Left colon (tissue), 2 donors: ENCODE results near the gene PARP9. TPM values are rescaled to one million over a fixed set of nuclear protein-coding genes. Genes with fewer than 3 reads are reported as not detected.
"Not testable (repeated sequence)": the region's sequence is repeated elsewhere in the genome, so short reads cannot be mapped to it uniquely, and the experiment has no call there.

Experiments used
- ATAC-seq: fragments of 200-7000 bp; cut with Tn5 transposase; one replicate; pipeline ENCODE4 v1.9.1; 2020; ENCODE audit warnings: mild to moderate bottlenecking, moderate library complexity
- DNase-seq, 2 donors: peaks; one replicate each; pipeline ENCODE4 v3.0.0-alpha.2; 2020
- intact Hi-C, 2 donors: fragments of 100-400 bp; cut with DNase I in 1 of 2; cut with micrococcal nuclease in 1 of 2; formaldehyde crosslinking; loops; one replicate each; pipeline versions ENCODE4 v1.11.2 to v1.14.0; 2022; cut with DNase I, micrococcal nuclease
- total RNA-seq, 2 donors: library from RNA; stranded (reverse); fragmentation: NEBNext Ultra II Directional; extraction: Animal tissue kit (Norgen Biotek cat#: 25700); gene quantifications; one replicate each; pipeline ENCODE4 v1.2.1, GENCODE V29; 2021
- donor health status: DM: no; HTN: no; CAD: no.
- donor health status: DM: yes; HTN: yes; CAD: no.

Gene PARP9
- total RNA-seq, 2 donors from 2014 or later: 22.4 to 48.2 TPM

GRCh38 chr3:122536632-122537001, 27.5 kb downstream of the PARP9 start:
- ATAC-seq: no peak
- DNase-seq: no peak
- intact Hi-C loops: no loop called here

- no peak for DNase-seq
- intact Hi-C loops: no loop called here
- no peak for ATAC-seq
Observed at GRCh38 chr3:122535964-122536631, 28.0 kb downstream of the PARP9 start.

- intact Hi-C loops: no loop called here
- DNase-seq: no peak
- ATAC-seq: peak; percentile 39
Observed at GRCh38 chr3:122533931-122534334, 30.2 kb downstream of the PARP9 start.

GRCh38 chr3:122533480-122533879, 30.6 kb downstream of the PARP9 start:
- intact Hi-C loops: no loop called here
- no peak for ATAC-seq
- DNase-seq: no peak

GRCh38 chr3:122530164-122530563, 33.9 kb downstream of the PARP9 start:
- ATAC-seq: no peak

GRCh38 chr3:122523317-122523716, 40.8 kb downstream of the PARP9 start:
- no peak for ATAC-seq
- intact Hi-C loops: no loop called here
- no peak for DNase-seq

More at GRCh38 chr3:122530164-122530563, 33.9 kb downstream of the PARP9 start:
- DNase-seq: no peak
- intact Hi-C loops: no loop called here

- no peak for ATAC-seq
- intact Hi-C loops: no loop called here
Observed at GRCh38 chr3:122520861-122521260, 43.2 kb downstream of the PARP9 start.

GRCh38 chr3:122519693-122520092, 44.4 kb downstream of the PARP9 start:
- no peak for DNase-seq
- ATAC-seq: no peak
- intact Hi-C loops: no loop called here

More at GRCh38 chr3:122520861-122521260, 43.2 kb downstream of the PARP9 start:
- DNase-seq: no peak

- intact Hi-C loops: no loop called here
- DNase-seq (no peak), ATAC-seq (no peak)
Observed at GRCh38 chr3:122516846-122517360, 47.2 kb downstream of the PARP9 start.

- no peak for DNase-seq
- intact Hi-C loops: no loop called here
- ATAC-seq: no peak
Observed at GRCh38 chr3:122515870-122516269, 48.2 kb downstream of the PARP9 start.

- no peak for DNase-seq
- intact Hi-C loops: no loop called here
Observed at GRCh38 chr3:122515020-122515468, 49.1 kb downstream of the PARP9 start.

GRCh38 chr3:122514123-122515019, 49.7 kb downstream of the PARP9 start, which contains the start of gene KPNA1:
TSS of gene KPNA1 (minus strand) at chr3:122514939. CDS start at chr3:122496565, 18,374 bp downstream.
- ATAC-seq: peak; percentile 95
- peak; percentile 84 for DNase-seq
- intact Hi-C loops: no loop called here

More at GRCh38 chr3:122515020-122515468, 49.1 kb downstream of the PARP9 start:
- ATAC-seq: peak; percentile 1

GRCh38 chr3:122513386-122514122, 50.5 kb downstream of the PARP9 start:
- ATAC-seq (no peak), DNase-seq (no peak)
- intact Hi-C loops: no loop called here

GRCh38 chr3:122512284-122512683, 51.8 kb downstream of the PARP9 start:
- no peak for ATAC-seq
- DNase-seq: no peak
- intact Hi-C loops: no loop called here

- ATAC-seq (no peak), DNase-seq (no peak)
- intact Hi-C loops: no loop called here
Observed at GRCh38 chr3:122510878-122511535, 53.1 kb downstream of the PARP9 start.

- DNase-seq, intact Hi-C loops, ATAC-seq: not testable (repeated sequence)
Observed at GRCh38 chr3:122508944-122509343, 55.2 kb downstream of the PARP9 start.

- DNase-seq (no peak), ATAC-seq (no peak)
- intact Hi-C loops: no loop called here
Observed at GRCh38 chr3:122508135-122508914, 55.8 kb downstream of the PARP9 start.

- ATAC-seq (no peak), DNase-seq (no peak)
- intact Hi-C loops: no loop called here
Observed at GRCh38 chr3:122506450-122506849, 57.6 kb downstream of the PARP9 start.
